T-helper 1 cell (primary cell): Measurements from ENCODE around the gene TRAF3IP3.

ENCODE experiments used
- DNase-seq, 5 donors: peaks; one replicate each; pipeline ENCODE4 v3.0.0-alpha.2; 2012 to 2020

Gene TRAF3IP3

DNA sequence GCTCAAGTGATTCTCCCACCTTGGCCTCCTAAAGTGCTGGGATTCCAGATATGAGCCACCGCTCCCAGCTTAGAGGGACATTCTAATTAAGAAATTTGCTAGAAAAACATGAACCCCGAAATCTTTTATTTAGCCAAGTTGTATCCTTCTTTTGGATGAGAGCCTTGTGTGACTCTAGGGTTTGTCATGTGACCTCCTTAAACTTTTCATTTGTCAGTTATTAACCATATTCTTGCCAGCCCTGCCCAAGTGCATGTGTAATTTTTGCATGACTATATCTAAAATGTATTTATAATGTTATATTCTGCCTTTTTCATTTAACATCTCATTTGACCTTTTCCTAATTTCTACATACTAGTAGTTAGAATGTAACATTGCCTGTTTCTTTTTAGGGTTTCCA lies 73.9 kb downstream of the TRAF3IP3 start:
- no peak for DNase-seq

- no peak for DNase-seq
Observed at GRCh38 chr1:209830722-209831121, 74.9 kb downstream of the TRAF3IP3 start.

DNA sequence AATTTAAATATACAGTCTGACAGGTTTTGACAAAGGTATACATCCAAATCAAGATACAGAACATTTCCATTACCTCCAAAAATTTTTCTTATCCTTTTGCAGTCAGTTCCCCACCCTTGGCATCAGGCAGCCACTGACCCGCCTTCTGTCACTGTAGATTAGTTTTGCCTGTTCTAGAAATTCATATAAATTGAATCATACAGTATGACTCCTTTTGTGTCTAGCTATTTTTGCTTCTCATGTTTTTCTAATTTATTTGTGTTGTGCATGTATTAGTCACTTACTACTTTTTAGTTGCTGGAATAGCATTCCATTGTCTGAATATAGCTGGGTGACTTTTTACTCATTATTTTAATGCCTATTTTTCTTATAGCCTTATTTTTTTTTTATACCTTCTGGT lies 75.8 kb downstream of the TRAF3IP3 start:
- DNase-seq, result no peak
